ENCODE results near the gene TMEM132C. TPM values are rescaled to one million over a fixed set of nuclear protein-coding genes. Genes with fewer than 3 reads are reported as not detected.

The TMEM132C gene
- total RNA-seq, 6 experiments from 2014 or later: not detected

DNA sequence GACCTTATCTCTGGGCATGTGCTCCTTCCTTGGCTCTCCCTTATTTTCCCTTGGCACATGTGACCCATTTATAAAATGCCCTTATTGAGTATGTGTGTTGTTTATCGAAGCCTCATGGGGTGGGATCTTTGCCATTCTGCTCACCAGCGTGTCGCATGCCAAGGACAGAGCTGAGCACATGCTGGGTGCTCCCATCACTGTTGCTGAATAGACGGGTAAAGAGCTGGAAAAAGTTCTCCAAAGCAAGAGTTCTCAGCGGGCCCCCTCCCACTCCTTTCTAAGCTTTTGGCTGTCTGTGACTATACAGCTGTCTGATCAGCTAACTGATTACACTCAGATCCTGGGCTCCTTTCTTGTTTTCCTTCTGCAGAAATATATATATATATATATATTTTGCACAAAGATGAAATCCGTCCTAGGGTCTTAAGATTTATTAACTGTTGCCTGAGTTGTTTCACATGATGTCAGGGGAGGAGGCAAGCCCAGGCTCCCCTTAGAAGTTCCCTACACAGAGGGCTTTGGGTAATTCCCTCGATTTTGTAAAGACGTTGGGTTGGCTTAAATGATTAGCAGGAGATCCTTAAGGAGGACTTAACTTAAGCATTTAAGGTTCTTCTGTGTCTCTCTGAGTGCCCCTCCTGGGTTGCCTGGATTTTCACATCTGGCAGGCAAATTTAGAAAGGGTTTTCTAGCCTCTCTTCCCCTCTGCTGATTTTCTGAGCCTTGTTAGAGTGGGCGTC is 71.6 kb downstream of the TMEM132C start:
- no peaks in the 10 kb centered on the region for H3K4me1 Mint-ChIP-seq (ENCODE audit: low read depth)
- no peak overlapping the region for H3K27ac Mint-ChIP-seq
- peaks cover 42% of the 10 kb centered on the region for H3K9me3 Mint-ChIP-seq
- H3K27me3 Mint-ChIP-seq (ENCODE audit: insufficient read depth): no peaks in the 10 kb centered on the region
- no peak for DNase-seq
- H3K36me3 Mint-ChIP-seq (ENCODE audit: low read depth): no peaks in the 10 kb centered on the region
- TF ChIP-seq, protein P1, sequence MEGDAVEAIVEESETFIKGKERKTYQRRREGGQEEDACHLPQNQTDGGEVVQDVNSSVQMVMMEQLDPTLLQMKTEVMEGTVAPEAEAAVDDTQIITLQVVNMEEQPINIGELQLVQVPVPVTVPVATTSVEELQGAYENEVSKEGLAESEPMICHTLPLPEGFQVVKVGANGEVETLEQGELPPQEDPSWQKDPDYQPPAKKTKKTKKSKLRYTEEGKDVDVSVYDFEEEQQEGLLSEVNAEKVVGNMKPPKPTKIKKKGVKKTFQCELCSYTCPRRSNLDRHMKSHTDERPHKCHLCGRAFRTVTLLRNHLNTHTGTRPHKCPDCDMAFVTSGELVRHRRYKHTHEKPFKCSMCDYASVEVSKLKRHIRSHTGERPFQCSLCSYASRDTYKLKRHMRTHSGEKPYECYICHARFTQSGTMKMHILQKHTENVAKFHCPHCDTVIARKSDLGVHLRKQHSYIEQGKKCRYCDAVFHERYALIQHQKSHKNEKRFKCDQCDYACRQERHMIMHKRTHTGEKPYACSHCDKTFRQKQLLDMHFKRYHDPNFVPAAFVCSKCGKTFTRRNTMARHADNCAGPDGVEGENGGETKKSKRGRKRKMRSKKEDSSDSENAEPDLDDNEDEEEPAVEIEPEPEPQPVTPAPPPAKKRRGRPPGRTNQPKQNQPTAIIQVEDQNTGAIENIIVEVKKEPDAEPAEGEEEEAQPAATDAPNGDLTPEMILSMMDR (IDR thresholded peaks at IDR 0.05): no peak
- H3K4me3 Mint-ChIP-seq: no peak overlapping the region

DNA sequence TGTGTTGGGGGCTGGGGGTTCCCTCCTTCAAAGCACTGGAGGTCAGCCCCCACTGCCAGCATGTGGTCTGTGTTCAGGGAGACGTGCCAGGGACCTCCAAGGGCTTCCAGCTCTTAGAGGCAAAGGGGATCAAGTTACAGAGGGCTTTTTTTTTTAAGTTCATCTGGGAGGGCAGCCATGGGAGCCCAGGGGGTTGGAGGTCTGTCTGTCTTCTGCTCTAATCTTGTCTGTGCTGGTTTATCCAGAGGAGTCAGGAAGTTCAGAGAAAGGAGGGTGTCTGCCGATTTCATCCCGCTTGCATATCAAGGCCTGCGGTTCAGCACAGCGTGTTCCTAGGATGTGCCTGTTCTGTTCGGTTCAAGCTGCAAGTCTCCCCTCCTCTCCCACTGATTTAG is 72.2 kb downstream of the TMEM132C start:
- no peaks in the 10 kb centered on the region for H3K36me3 Mint-ChIP-seq (ENCODE audit: low read depth)
- no peaks in the 10 kb centered on the region for H3K27me3 Mint-ChIP-seq (ENCODE audit: insufficient read depth)
- no peaks in the 10 kb centered on the region for H3K4me1 Mint-ChIP-seq (ENCODE audit: low read depth)
- no peak for DNase-seq
- peaks cover 42% of the 10 kb centered on the region for H3K9me3 Mint-ChIP-seq
- TF ChIP-seq, protein P1 (IDR thresholded peaks at IDR 0.05): no peak
- H3K4me3 Mint-ChIP-seq: no peak overlapping the region
- no peak overlapping the region for H3K27ac Mint-ChIP-seq

DNA sequence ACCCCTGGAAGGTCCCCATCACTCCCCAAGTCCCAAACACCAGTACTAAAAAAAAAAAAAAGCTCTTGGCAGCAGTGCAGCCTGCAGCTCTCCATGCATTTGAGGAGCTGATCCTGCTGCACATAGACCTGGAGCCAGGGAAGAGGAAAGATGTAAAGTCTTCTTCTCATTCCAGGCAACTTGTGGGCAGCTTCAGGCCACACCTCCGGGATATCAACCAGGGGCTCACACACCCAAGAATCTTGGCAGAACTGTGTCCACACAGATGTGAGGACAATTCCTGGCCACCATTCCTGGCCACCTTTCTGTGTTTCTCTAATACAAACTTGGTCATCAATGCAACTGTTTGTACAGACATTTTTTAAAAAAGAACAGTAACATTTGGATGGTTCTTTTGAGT is 72.7 kb downstream of the TMEM132C start:
- Mint-ChIP-seq H3K4me3 (no peak overlapping the region), H3K4me1 (ENCODE audit: low read depth) (no peaks in the 10 kb centered on the region), H3K27ac (no peak overlapping the region), H3K9me3 (peaks cover 47% of the 10 kb centered on the region), H3K27me3 (ENCODE audit: insufficient read depth) (no peaks in the 10 kb centered on the region), H3K36me3 (ENCODE audit: low read depth) (no peaks in the 10 kb centered on the region)
- TF ChIP-seq, protein P1 (IDR thresholded peaks at IDR 0.05): no peak
- no peak for DNase-seq

DNA sequence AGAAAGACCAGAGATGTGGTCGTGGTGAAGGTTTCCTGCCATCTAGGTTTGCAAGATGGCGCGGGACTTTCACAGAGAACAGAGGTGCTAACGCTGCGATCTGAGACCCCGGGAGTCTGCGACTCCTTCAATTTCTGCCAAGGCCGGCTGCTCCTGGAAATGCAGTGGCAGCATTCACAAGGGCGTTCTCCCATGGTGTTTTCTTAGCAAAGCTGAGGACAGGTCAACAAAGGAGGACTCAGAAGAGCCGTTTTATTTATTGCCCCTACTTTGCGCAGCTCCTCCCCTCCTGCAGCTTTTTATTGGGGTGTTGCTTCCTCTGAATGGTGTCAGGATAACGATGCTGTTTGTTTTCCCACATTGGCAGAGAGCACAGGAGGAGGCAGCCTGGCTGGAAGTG is 86.3 kb downstream of the TMEM132C start:
- peaks cover 85% of the 10 kb centered on the region for H3K9me3 Mint-ChIP-seq
- TF ChIP-seq, protein P1 (IDR thresholded peaks at IDR 0.05): no peak
- no peak overlapping the region for H3K27ac Mint-ChIP-seq
- peaks cover 3% of the 10 kb centered on the region; the same call in 1 of the 2 replicates for H3K27me3 Mint-ChIP-seq (ENCODE audit: insufficient read depth)
- DNase-seq: no peak
- peaks cover 22% of the 10 kb centered on the region; the same call in 1 of the 2 replicates for H3K36me3 Mint-ChIP-seq (ENCODE audit: low read depth)
- H3K4me1 Mint-ChIP-seq (ENCODE audit: low read depth): no peaks in the 10 kb centered on the region
- no peak overlapping the region for H3K4me3 Mint-ChIP-seq

DNA sequence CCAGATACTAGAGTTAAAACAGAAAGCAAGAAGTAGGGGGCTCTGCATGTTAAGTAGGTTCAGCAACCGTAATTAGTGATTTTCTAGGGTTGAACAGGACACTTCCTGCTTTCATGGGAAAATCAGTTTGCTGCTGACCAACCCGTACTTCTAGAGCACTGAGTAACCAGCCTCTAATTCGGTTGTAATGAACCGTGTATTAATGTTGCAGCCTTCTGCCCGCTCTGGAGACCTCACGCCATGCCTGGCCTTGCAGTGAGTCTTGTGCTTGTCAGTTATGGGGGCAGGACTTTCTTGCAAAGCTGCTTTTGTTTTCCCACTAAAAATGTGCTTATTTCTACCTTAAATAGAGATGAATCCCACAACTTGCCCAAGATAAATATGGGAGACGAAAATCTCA is 89.6 kb downstream of the TMEM132C start:
- Mint-ChIP-seq H3K9me3 (peaks cover 88% of the 10 kb centered on the region), H3K36me3 (ENCODE audit: low read depth) (peaks cover 17% of the 10 kb centered on the region; the same call in 1 of the 2 replicates), H3K27ac (no peak overlapping the region), H3K27me3 (ENCODE audit: insufficient read depth) (peaks cover 1% of the 10 kb centered on the region), H3K4me1 (ENCODE audit: low read depth) (no peaks in the 10 kb centered on the region), H3K4me3 (no peak overlapping the region)
- no peak for DNase-seq
- TF ChIP-seq, protein P1 (IDR thresholded peaks at IDR 0.05): no peak

Measured in HFFc6 (cell line).